HepG2 (cell line): ENCODE results near the gene JAK1. TPM values are rescaled to one million over a fixed set of nuclear protein-coding genes. Genes with fewer than 3 reads are reported as not detected.

Experiments
- ATAC-seq: fragments of 200-7000 bp; cut with Tn5 transposase; 3 replicates; pipeline ENCODE4 v1.9.1; 2020; ENCODE audit warnings: mild to moderate bottlenecking, moderate library complexity
- BruUV-seq: library from RNA; stranded (reverse); fragments of 400-500 nt; replicated peaks from 2 replicates; lab custom pipeline; 2021; lab: Mats Ljungman, UMichigan
- CTCF ChIA-PET: fragments of 300-600 bp; formaldehyde crosslinking; extraction: SDS; loops from one replicate; lab custom pipeline; 2021; ENCODE audit warnings: low total read pairs, inconsistent platforms, low intra/inter-chr PET ratio; lab: Yijun Ruan, JAX
- POLR2A ChIA-PET: fragments of 350-600 bp; sonication (Branson Sonifier 250); formaldehyde crosslinking; loops from one replicate; lab custom pipeline; 2020; ENCODE audit warnings: antibody characterized with exemption, inconsistent platforms; lab: Yijun Ruan, JAX
- DNase-seq: peaks from one replicate; pipeline ENCODE4 v3.0.0-alpha.2; 2015; ENCODE audit warnings: low spot score
- FAIRE-seq: peaks from 3 replicates; lab custom pipeline; 2011; peaks lifted over from hg19 to GRCh38; lab: Jason Lieb, UNC
- H2AFZ ChIP-seq: one replicate; pipeline ENCODE4 v1.6.1; 2011; ENCODE audit warnings: low read length, inconsistent platforms
- H3K27ac ChIP-seq: fragments of 300-600 bp; 3 replicates; pipeline ENCODE4 v1.8.0; 2011; ENCODE audit warnings: mixed run types, mild to moderate bottlenecking, mixed read lengths, low read length, inconsistent platforms; ENCODE audit not compliant: insufficient read depth; ENCODE audit errors: extremely low read length
- H3K27me3 ChIP-seq, 2 experiments: fragments of 200-600 bp in 1 of 2; 2 replicates in 1 of 2; 3 replicates in 1 of 2; pipeline versions ENCODE4 v1.6.0 to v1.8.0; 2011; ENCODE audit warnings: low read length in 2 of 2, mild to moderate bottlenecking in 2 of 2, moderate library complexity in 2 of 2, inconsistent platforms in 1 of 2; ENCODE audit not compliant: insufficient read depth in 2 of 2, control insufficient read depth in 1 of 2
- H3K36me3 ChIP-seq, 2 experiments: fragments of 200-600 bp in 1 of 2; replicated peaks in 1 of 2; 2 replicates in 1 of 2; 3 replicates in 1 of 2; pipeline versions ENCODE4 v1.5.1 to v1.8.0; 2011; ENCODE audit warnings: low read length in 2 of 2, inconsistent platforms in 1 of 2; ENCODE audit not compliant: insufficient read depth in 2 of 2, control insufficient read depth in 1 of 2
- H3K4me1 ChIP-seq: 2 replicates; pipeline ENCODE4 v1.5.1; 2012; ENCODE audit warnings: low read length, inconsistent platforms; ENCODE audit not compliant: insufficient read depth
- H3K4me2 ChIP-seq: 2 replicates; pipeline ENCODE4 v1.6.0; 2011; ENCODE audit warnings: low read depth, low read length, inconsistent platforms
- H3K4me3 ChIP-seq, 3 experiments: fragments of 200-600 bp in 1 of 3; sonication (generic), shearing (Covaris generic) in 1 of 3; replicated peaks in 1 of 3; 2 replicates each; pipeline ENCODE4 v1.5.1; 2011 to 2016; ENCODE audit warnings: low read length in 3 of 3, inconsistent platforms in 2 of 3, low read depth in 2 of 3, mild to moderate bottlenecking in 2 of 3, control low read depth in 1 of 3, mixed read lengths in 1 of 3; ENCODE audit not compliant: insufficient read depth in 1 of 3
- H3K79me2 ChIP-seq: one replicate; pipeline ENCODE4 v1.6.1; 2011; ENCODE audit warnings: low read length, inconsistent platforms; ENCODE audit not compliant: insufficient read depth
- H3K9ac ChIP-seq: 2 replicates; pipeline ENCODE4 v1.6.0; 2011; ENCODE audit warnings: mild to moderate bottlenecking, low read depth, low read length, inconsistent platforms; ENCODE audit not compliant: insufficient read depth
- H3K9me3 ChIP-seq: 2 replicates; pipeline ENCODE4 v1.5.1; 2012; ENCODE audit warnings: mild to moderate bottlenecking, low read length
- H4K20me1 ChIP-seq: 2 replicates; pipeline ENCODE4 v1.6.0; 2011; ENCODE audit warnings: inconsistent platforms, mild to moderate bottlenecking, low read length, moderate library complexity; ENCODE audit not compliant: insufficient read depth
- ELF3 ChIP-seq: IDR thresholded peaks from 2 replicates; pipeline ENCODE4 v1.6.1; 2016; ENCODE audit warnings: missing genetic modification reagents, missing compliant biosample characterization
- EP300 ChIP-seq, 3 experiments: sonication (generic) in 1 of 3; formaldehyde crosslinking in 1 of 3; IDR thresholded peaks; 2 replicates each; pipeline versions ENCODE4 v1.5.1 to v1.6.1; 2011 to 2020; ENCODE audit warnings: low read depth in 2 of 3, low read length in 2 of 3, borderline replicate concordance in 1 of 3, improper control_type of control experiment in 1 of 3, mild to moderate bottlenecking in 1 of 3, missing genetic modification reagents in 1 of 3, moderate library complexity in 1 of 3
- MXI1 ChIP-seq: IDR thresholded peaks from 3 replicates; pipeline ENCODE4 v1.6.1; 2012; ENCODE audit warnings: low read depth, low read length, inconsistent platforms, borderline replicate concordance
- POGZ ChIP-seq: sonication (generic); formaldehyde crosslinking; IDR thresholded peaks from 2 replicates; pipeline ENCODE4 v1.4.0; 2020; ENCODE audit warnings: mild to moderate bottlenecking, missing genetic modification reagents
- PRMT3 ChIP-seq: sonication (generic); formaldehyde crosslinking; IDR thresholded peaks from 2 replicates; pipeline ENCODE4 v1.8.1; 2022; ENCODE audit warnings: low read depth, mild to moderate bottlenecking, moderate library complexity, missing genetic modification reagents, borderline replicate concordance
- SETDB1 ChIP-seq: sonication (generic); formaldehyde crosslinking; IDR thresholded peaks from 2 replicates; pipeline ENCODE4 v1.5.1; 2020; ENCODE audit warnings: missing genetic modification reagents, mild to moderate bottlenecking, borderline replicate concordance
- SOX13 ChIP-seq, 3 experiments: fragments of 450-650 bp in 1 of 3; sonication (generic) in 1 of 3; formaldehyde crosslinking in 1 of 3; IDR thresholded peaks in 2 of 3; conservative IDR thresholded peaks in 1 of 3; 2 replicates each; pipeline versions ENCODE4 v1.5.0 to v1.6.1; 2016 to 2020; ENCODE audit warnings: antibody characterized with exemption in 1 of 3, mild to moderate bottlenecking in 1 of 3, missing compliant biosample characterization in 1 of 3, missing genetic modification reagents in 1 of 3, moderate library complexity in 1 of 3
- XBP1 ChIP-seq: sonication (generic); formaldehyde crosslinking; IDR thresholded peaks from 2 replicates; pipeline ENCODE4 v1.5.0; 2020; ENCODE audit warnings: missing genetic modification reagents
- ZNF33B ChIP-seq: sonication (generic); formaldehyde crosslinking; IDR thresholded peaks from 2 replicates; pipeline ENCODE4 v1.5.1; 2020; ENCODE audit warnings: mild to moderate bottlenecking, missing genetic modification reagents
- in situ Hi-C: cut with HindIII; loops from 2 replicates; pipeline ENCODE4 v1.10.0; 2017; ENCODE audit warnings: low pct_unique_long_range_greater_than_20kb; ENCODE audit not compliant: extremely low pct_ligation_motif_present
- intact Hi-C: fragments of 100-400 bp; cut with micrococcal nuclease; formaldehyde crosslinking; loops from one replicate; pipeline ENCODE4 v1.10.0; 2022; ENCODE audit not compliant: unreplicated experiment
- polyA plus RNA-seq, 8 experiments: library from polyadenylated mRNA; depleted of rRNA in 3 of 8; stranded (reverse) in 7 of 8; unstranded in 1 of 8; fragments of >200 nt; fragmentation: Illumina TruSeq in 4 of 8; extraction: Trizol in 4 of 8; gene quantifications; 2 replicates each; pipeline versions ENCODE4 v1.2.1 to v1.2.3, GENCODE V29; 2011 to 2016; ENCODE audit warnings: low read depth in 4 of 8, missing spikeins in 1 of 8, mixed read lengths in 1 of 8; ENCODE audit not compliant: insufficient read depth in 1 of 8
- total RNA-seq, 5 experiments: library from RNA; depleted of rRNA; stranded (reverse); fragments of >200 nt; fragmentation: Illumina TruSeq; extraction: Trizol; gene quantifications; 2 replicates each; pipeline ENCODE4 v1.2.3, GENCODE V29; 2016; ENCODE audit warnings: low read depth in 1 of 5
- TF ChIP-seq, protein P1 (sequence below): sonication (generic); formaldehyde crosslinking; IDR thresholded peaks from 2 replicates; pipeline ENCODE4 v1.5.0; 2020; ENCODE audit warnings: missing genetic modification reagents, mild to moderate bottlenecking, borderline replicate concordance
- TF ChIP-seq, protein P2 (sequence below): sonication (generic); formaldehyde crosslinking; IDR thresholded peaks from 2 replicates; pipeline ENCODE4 v1.8.0; 2022; ENCODE audit warnings: mild to moderate bottlenecking, missing genetic modification reagents, moderate library complexity
- TF ChIP-seq, protein P3 (sequence below): IDR thresholded peaks from 2 replicates; pipeline ENCODE4 v1.6.1; 2016; ENCODE audit warnings: low read depth
- TF ChIP-seq, protein P4 (sequence below): sonication (generic); formaldehyde crosslinking; IDR thresholded peaks from 2 replicates; pipeline ENCODE4 v1.4.0; 2020; ENCODE audit warnings: missing genetic modification reagents
- TF ChIP-seq, protein P5 (sequence below): sonication (generic); formaldehyde crosslinking; IDR thresholded peaks from 2 replicates; pipeline ENCODE4 v1.8.1; 2023; ENCODE audit warnings: mild to moderate bottlenecking, inconsistent platforms, moderate library complexity, missing genetic modification reagents, borderline replicate concordance
- TF ChIP-seq, protein P6 (sequence below): sonication (generic); formaldehyde crosslinking; IDR thresholded peaks from 2 replicates; pipeline ENCODE4 v1.4.0; 2020; ENCODE audit warnings: mild to moderate bottlenecking, missing genetic modification reagents

Gene JAK1
- total and polyA plus RNA-seq, 2 of the 13 experiments (the other 11 are each of a cell fraction or from before 2014, with no cell fraction given) = 23.9 to 42.4 TPM

DNA sequence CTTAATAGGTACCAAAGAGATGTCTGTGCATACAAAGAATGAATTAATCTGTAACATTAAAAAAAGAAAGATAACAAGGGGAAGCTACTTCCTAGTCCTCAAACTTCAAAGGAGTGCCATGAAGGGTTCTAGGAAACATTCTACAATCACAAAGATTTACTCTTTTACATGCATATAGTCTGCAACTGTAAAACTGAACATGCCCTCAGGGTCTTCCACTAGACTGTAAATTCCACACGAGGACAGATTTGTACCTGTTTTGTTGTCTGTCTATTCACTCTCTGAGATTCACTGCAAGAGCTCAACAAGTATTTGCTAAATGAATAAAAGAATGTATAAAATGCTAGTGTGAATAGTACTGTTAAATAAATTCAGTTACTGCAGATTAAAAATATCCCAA lies 4.4 kb downstream of the JAK1 start (continued):
- TF ChIP-seq XBP1 (CRISPR knock-in tag) = no peak
- TF ChIP-seq, protein P1, sequence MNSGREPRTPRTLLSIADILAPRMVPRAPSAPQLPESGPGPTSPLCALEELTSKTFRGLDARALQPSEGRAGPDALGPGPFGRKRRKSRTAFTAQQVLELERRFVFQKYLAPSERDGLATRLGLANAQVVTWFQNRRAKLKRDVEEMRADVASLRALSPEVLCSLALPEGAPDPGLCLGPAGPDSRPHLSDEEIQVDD (CRISPR knock-in tag) = no peak
- no peak for TF ChIP-seq ELF3 (CRISPR knock-in tag)
- TF ChIP-seq, protein P2, sequence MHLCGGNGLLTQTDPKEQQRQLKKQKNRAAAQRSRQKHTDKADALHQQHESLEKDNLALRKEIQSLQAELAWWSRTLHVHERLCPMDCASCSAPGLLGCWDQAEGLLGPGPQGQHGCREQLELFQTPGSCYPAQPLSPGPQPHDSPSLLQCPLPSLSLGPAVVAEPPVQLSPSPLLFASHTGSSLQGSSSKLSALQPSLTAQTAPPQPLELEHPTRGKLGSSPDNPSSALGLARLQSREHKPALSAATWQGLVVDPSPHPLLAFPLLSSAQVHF (CRISPR knock-in tag) = no peak
- no peak for TF ChIP-seq SOX13 (IDR thresholded peaks at IDR 0.05)
- no peak for TF ChIP-seq SOX13 (CRISPR knock-in tag; conservative IDR thresholded peaks at IDR 0.05 in 1 of 2, IDR thresholded peaks at IDR 0.05 in 1 of 2)

DNA sequence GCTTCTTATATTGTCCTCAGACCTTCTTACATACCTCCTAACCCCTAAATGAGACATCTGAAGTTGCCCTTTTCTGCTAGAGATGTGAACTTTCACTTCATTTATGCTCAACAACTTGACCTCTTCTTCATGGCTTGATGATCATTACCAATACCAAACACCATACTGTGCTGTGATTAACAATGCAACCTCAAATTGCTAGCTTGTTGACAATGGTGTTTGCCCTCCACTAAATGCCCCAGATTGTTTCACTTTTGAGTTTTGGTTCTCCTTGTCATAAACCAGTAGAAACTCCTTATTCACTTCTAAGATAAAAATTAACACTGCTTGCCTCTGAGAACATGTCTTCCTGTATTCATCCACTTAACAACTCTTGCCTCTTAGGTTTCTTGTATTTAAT lies 5.6 kb downstream of the JAK1 start:
- no peak overlapping the region for H3K4me2 ChIP-seq
- DNase-seq (no peak), ATAC-seq (no peak), FAIRE-seq (no peak)
- no peaks in the 10 kb centered on the region for H3K9me3 ChIP-seq
- BruUV-seq = no TSS peak
- ChIA-PET CTCF (no interaction called here), POLR2A (interaction anchor here (1.0 kb wide), 1 partner anchor 26 kb away, joined by 3 read pairs; no protein-coding TSS in a partner anchor)
- intact Hi-C loops (no loop called here), in situ Hi-C loops (loop anchor here (10.0 kb wide), 1 partner anchor 66 kb away; no protein-coding TSS in a partner anchor)
- H4K20me1 ChIP-seq = peaks cover 13% of the 10 kb centered on the region; the same call in 1 of the 2 replicates
- H3K27ac ChIP-seq = no peak overlapping the region
- no peak overlapping the region for H3K9ac ChIP-seq
- H3K79me2 ChIP-seq = peaks cover 95% of the 10 kb centered on the region
- H3K27me3 ChIP-seq = peaks cover 0 to 3% of the 10 kb centered on the region in 2 experiments; a peak in 2 of 5 replicates
- no peak overlapping the region for H2AFZ ChIP-seq
- H3K4me3 ChIP-seq = no peak overlapping the region
- H3K4me1 ChIP-seq = peaks cover 36% of the 10 kb centered on the region
- no peaks in the 10 kb centered on the region for H3K36me3 ChIP-seq
- TF ChIP-seq, protein P3, sequence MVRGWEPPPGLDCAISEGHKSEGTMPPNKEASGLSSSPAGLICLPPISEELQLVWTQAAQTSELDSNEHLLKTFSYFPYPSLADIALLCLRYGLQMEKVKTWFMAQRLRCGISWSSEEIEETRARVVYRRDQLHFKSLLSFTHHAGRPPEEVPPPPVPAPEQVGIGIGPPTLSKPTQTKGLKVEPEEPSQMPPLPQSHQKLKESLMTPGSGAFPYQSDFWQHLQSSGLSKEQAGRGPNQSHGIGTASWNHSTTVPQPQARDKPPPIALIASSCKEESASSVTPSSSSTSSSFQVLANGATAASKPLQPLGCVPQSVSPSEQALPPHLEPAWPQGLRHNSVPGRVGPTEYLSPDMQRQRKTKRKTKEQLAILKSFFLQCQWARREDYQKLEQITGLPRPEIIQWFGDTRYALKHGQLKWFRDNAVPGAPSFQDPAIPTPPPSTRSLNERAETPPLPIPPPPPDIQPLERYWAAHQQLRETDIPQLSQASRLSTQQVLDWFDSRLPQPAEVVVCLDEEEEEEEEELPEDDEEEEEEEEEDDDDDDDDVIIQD = no peak
- TF ChIP-seq SETDB1 (no peak), MXI1 (no peak), POGZ (CRISPR knock-in tag) (no peak), ZNF33B (CRISPR knock-in tag) (no peak), EP300 (IDR thresholded peaks at IDR 0.05; ENCODE audit: low read depth in 2 of 2, low read length in 2 of 2) (no peak), EP300 (CRISPR knock-in tag; IDR thresholded peaks at IDR 0.05; ENCODE audit: borderline replicate concordance) (no peak), PRMT3 (CRISPR knock-in tag) (no peak)
- TF ChIP-seq, protein P4, sequence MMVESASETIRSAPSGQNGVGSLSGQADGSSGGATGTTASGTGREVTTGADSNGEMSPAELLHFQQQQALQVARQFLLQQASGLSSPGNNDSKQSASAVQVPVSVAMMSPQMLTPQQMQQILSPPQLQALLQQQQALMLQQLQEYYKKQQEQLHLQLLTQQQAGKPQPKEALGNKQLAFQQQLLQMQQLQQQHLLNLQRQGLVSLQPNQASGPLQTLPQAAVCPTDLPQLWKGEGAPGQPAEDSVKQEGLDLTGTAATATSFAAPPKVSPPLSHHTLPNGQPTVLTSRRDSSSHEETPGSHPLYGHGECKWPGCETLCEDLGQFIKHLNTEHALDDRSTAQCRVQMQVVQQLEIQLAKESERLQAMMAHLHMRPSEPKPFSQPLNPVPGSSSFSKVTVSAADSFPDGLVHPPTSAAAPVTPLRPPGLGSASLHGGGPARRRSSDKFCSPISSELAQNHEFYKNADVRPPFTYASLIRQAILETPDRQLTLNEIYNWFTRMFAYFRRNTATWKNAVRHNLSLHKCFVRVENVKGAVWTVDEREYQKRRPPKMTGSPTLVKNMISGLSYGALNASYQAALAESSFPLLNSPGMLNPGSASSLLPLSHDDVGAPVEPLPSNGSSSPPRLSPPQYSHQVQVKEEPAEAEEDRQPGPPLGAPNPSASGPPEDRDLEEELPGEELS = no peak
- TF ChIP-seq, protein P5, sequence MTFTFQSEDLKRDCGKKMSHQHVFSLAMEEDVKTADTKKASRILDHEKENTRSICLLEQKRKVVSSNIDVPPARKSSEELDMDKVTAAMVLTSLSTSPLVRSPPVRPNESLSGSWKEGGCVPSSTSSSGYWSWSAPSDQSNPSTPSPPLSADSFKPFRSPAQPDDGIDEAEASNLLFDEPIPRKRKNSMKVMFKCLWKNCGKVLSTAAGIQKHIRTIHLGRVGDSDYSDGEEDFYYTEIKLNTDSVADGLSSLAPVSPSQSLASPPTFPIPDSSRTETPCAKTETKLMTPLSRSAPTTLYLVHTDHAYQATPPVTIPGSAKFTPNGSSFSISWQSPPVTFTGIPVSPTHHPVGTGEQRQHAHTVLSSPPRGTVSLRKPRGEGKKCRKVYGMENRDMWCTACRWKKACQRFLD (CRISPR knock-in tag) = no peak
- TF ChIP-seq, protein P6, sequence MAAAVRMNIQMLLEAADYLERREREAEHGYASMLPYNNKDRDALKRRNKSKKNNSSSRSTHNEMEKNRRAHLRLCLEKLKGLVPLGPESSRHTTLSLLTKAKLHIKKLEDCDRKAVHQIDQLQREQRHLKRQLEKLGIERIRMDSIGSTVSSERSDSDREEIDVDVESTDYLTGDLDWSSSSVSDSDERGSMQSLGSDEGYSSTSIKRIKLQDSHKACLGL (CRISPR knock-in tag) = no peak
